SK-N-MC (cell line): ENCODE data around the gene ADCY2.

Experiments used
- EZH2 ChIP-seq: fragments of 200-600 bp; sonication (generic); IDR thresholded peaks from one replicate; pipeline ENCODE4 v1.6.1; 2017; ENCODE audit warnings: antibody characterized with exemption
- POLR2AphosphoS5 ChIP-seq: IDR thresholded peaks from 2 replicates; pipeline ENCODE4 v1.6.1; 2012; ENCODE audit warnings: mild to moderate bottlenecking, low read depth, low read length, borderline replicate concordance

- TF ChIP-seq POLR2AphosphoS5 (no peak), EZH2 (no peak)
Observed at GRCh38 chr5:7533941-7534340, 138.0 kb downstream of the ADCY2 start.
